Calu3 (cell line): Measurements from ENCODE around the gene MAML3. TPM values are rescaled to one million over a fixed set of nuclear protein-coding genes. Genes with fewer than 3 reads are reported as not detected.

Source experiments
- BruUV-seq: library from RNA; stranded (reverse); fragments of 400-500 nt; replicated peaks from 2 replicates; lab custom pipeline; 2021; lab: Mats Ljungman, UMichigan
- CTCF ChIA-PET: fragments of 300-600 bp; sonication (Branson Sonifier 250); formaldehyde crosslinking; loops from one replicate; lab custom pipeline; 2022; ENCODE audit warnings: antibody characterized with exemption; lab: Charles Lee
- DNase-seq: peaks from one replicate; pipeline ENCODE4 v3.0.0; 2022
- H3K27ac Mint-ChIP-seq: one replicate; pipeline ENCODE4 v1.8.0; 2022; ENCODE audit warnings: mixed read lengths; ENCODE audit not compliant: unreplicated experiment
- H3K27me3 Mint-ChIP-seq: one replicate; pipeline ENCODE4 v1.8.0; 2022; ENCODE audit warnings: mixed read lengths; ENCODE audit not compliant: unreplicated experiment
- H3K36me3 Mint-ChIP-seq: one replicate; pipeline ENCODE4 v1.8.0; 2022; ENCODE audit warnings: mild to moderate bottlenecking, moderate library complexity, mixed read lengths; ENCODE audit not compliant: insufficient read depth, unreplicated experiment
- H3K4me1 Mint-ChIP-seq: one replicate; pipeline ENCODE4 v1.8.0; 2022; ENCODE audit warnings: mild to moderate bottlenecking, low read depth, mixed read lengths; ENCODE audit not compliant: unreplicated experiment
- H3K4me3 Mint-ChIP-seq: one replicate; pipeline ENCODE4 v1.8.0; 2022; ENCODE audit warnings: mild to moderate bottlenecking, low read depth, moderate library complexity, mixed read lengths; ENCODE audit not compliant: unreplicated experiment
- H3K9me3 Mint-ChIP-seq: one replicate; pipeline ENCODE4 v1.8.0; 2022; ENCODE audit warnings: low read depth, mixed read lengths; ENCODE audit not compliant: unreplicated experiment
- intact Hi-C: fragments of 100-400 bp; cut with micrococcal nuclease; formaldehyde crosslinking; loops from one replicate; pipeline ENCODE4 v1.10.0; 2022; ENCODE audit not compliant: unreplicated experiment
- total RNA-seq: library from RNA; stranded (reverse); gene quantifications from 2 replicates; pipeline ENCODE4 v1.2.3, GENCODE V29; 2022
- TF ChIP-seq, protein P1 (sequence below): fragments of 200-600 bp; IDR thresholded peaks from one replicate; pipeline ENCODE4 v1.8.0; 2022; ENCODE audit warnings: antibody characterized with exemption; ENCODE audit not compliant: unreplicated experiment

The MAML3 gene
- total RNA-seq, 1 experiment from 2014 or later, result 4.0 TPM

DNA sequence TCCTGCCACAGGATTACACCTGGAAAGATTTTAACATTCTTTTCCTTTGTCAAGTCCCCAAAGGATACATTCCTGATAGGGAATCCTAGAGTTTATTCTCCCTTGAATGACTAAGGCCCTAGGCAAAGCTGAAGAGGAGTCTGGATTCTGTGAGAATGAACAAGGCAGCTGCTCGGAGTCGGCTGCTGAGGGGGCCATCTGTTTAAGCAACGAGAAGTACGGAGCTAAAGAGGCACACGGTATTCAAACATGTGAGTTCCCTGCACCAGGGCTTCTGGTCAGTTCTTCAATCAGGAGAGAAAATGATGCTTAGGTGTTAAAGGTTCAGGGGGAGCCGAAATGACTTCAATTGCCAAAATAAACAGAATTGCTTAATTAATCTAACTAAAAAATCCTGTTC, 390.8 kb downstream of the MAML3 start:
- intact Hi-C loops, result no loop called here
- no peak for DNase-seq
- H3K4me3 Mint-ChIP-seq, result no peak overlapping the region
- CTCF ChIA-PET, result interaction anchor here (0.6 kb wide), 1 partner anchor 569 kb away, joined by 4 read pairs; no protein-coding TSS in a partner anchor
- no peak overlapping the region for H3K27ac Mint-ChIP-seq
- peaks cover 8% of the 10 kb centered on the region for H3K4me1 Mint-ChIP-seq
- no TSS peak for BruUV-seq
- no peaks in the 10 kb centered on the region for H3K9me3 Mint-ChIP-seq
- H3K27me3 Mint-ChIP-seq, result no peaks in the 10 kb centered on the region
- TF ChIP-seq, protein P1, sequence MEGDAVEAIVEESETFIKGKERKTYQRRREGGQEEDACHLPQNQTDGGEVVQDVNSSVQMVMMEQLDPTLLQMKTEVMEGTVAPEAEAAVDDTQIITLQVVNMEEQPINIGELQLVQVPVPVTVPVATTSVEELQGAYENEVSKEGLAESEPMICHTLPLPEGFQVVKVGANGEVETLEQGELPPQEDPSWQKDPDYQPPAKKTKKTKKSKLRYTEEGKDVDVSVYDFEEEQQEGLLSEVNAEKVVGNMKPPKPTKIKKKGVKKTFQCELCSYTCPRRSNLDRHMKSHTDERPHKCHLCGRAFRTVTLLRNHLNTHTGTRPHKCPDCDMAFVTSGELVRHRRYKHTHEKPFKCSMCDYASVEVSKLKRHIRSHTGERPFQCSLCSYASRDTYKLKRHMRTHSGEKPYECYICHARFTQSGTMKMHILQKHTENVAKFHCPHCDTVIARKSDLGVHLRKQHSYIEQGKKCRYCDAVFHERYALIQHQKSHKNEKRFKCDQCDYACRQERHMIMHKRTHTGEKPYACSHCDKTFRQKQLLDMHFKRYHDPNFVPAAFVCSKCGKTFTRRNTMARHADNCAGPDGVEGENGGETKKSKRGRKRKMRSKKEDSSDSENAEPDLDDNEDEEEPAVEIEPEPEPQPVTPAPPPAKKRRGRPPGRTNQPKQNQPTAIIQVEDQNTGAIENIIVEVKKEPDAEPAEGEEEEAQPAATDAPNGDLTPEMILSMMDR, result no peak
- H3K36me3 Mint-ChIP-seq, result no peaks in the 10 kb centered on the region

DNA sequence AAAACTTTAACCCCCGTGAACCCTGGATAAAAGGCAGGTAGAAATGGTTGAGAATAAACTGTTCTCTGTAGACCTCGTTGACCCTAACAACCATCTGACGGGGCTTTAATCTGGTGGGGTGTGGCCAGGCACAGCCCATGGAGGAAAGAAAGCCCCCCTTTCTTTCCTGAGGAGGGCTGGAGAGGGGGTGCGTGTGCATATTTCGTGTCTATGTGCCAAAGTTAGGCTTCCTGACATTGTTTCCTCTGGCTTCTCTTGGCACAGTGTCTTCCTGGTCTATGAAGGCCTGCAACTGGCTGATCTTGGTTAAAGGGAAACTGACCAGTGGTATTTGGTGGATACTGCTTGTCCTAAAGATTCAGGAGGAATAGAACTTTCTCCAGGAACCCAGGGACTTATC, 391.3 kb downstream of the MAML3 start:
- TF ChIP-seq, protein P1, result no peak
- no peak overlapping the region for H3K4me3 Mint-ChIP-seq
- H3K36me3 Mint-ChIP-seq, result no peaks in the 10 kb centered on the region
- no peaks in the 10 kb centered on the region for H3K9me3 Mint-ChIP-seq
- intact Hi-C loops, result no loop called here
- no peak overlapping the region for H3K27ac Mint-ChIP-seq
- BruUV-seq, result no TSS peak
- CTCF ChIA-PET, result no interaction called here
- no peaks in the 10 kb centered on the region for H3K27me3 Mint-ChIP-seq
- DNase-seq, result no peak
- H3K4me1 Mint-ChIP-seq, result peaks cover 8% of the 10 kb centered on the region

DNA sequence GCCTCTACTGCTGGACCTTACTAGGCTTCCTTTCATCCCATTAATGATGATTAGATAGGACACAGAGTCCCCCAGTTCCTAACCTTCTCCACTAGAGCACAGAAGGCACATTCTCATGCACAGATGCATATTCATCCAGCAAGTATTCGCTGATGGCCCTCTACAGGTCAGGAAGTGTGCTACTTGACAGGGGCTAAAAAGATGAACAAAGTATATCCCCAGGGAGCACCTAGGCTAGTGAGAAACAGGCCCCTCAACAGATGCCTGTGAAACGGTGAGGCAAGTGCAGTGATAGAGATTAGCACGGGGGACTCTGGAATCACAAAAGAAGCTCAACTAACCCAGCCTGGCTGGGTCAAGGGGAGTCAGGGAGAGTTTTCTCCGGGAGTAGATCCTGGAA, 392.5 kb downstream of the MAML3 start:
- TF ChIP-seq, protein P1, result no peak
- Mint-ChIP-seq H3K4me1 (peaks cover 8% of the 10 kb centered on the region), H3K36me3 (no peaks in the 10 kb centered on the region), H3K27me3 (no peaks in the 10 kb centered on the region), H3K4me3 (no peak overlapping the region), H3K9me3 (no peaks in the 10 kb centered on the region), H3K27ac (no peak overlapping the region)
- intact Hi-C loops, result no loop called here
- no TSS peak for BruUV-seq
- CTCF ChIA-PET, result no interaction called here
- no peak for DNase-seq

DNA sequence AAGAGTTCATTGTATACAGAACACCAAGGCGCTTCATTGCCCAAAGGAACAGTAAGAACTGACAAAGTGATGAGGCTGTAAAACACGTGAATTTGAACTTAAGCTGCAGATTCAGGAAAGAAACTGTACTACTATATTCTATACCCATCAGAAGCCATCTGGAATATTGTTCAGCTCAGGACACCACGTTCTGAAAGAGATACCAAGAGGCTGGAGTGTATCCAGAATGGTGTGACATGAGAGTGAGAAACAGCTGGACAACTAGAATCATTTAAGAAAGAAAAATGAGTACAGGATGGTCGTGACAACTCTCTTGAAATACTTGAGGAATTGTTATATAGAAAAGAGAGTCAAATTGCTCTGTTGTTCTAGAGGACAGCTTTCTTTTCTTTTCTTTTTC, 393.4 kb downstream of the MAML3 start:
- intact Hi-C loops, result no loop called here
- BruUV-seq, result no TSS peak
- no peak overlapping the region for H3K4me3 Mint-ChIP-seq
- CTCF ChIA-PET, result no interaction called here
- no peak for DNase-seq
- H3K36me3 Mint-ChIP-seq, result no peaks in the 10 kb centered on the region
- H3K27me3 Mint-ChIP-seq, result no peaks in the 10 kb centered on the region
- TF ChIP-seq, protein P1, result no peak
- H3K4me1 Mint-ChIP-seq, result peaks cover 8% of the 10 kb centered on the region
- H3K27ac Mint-ChIP-seq, result no peak overlapping the region
- H3K9me3 Mint-ChIP-seq, result no peaks in the 10 kb centered on the region
